ENCODE data around the gene TMEM129.
A peak's percentile ranks its signal among the peaks of the same experiment; 100 is the strongest.

The TMEM129 gene

DNA sequence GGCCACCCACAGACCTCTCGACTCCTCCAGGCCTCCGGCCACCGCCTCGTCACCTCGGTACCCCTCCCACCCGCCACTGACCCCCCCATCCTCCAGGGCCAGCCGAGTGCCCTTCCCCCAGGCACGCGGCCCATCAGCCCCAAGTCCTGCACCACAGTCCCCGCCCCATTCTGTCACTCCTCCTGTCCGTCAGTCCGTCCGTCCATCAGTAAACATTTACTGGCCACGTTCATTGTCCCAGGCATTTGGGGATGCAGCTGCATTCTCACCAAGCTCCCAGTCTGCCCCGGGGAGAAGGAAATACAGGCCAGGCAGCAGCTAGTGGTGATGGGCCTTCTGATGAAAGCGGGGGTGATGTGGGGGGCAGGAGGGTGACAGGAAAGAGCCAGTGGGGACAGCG is 36.7 kb upstream of the TMEM129 start:
- CTCF ChIA-PET, result interaction anchor here (1.5 kb wide), 1 partner anchor 10 kb away, joined by 3 read pairs; no protein-coding TSS in a partner anchor

DNA sequence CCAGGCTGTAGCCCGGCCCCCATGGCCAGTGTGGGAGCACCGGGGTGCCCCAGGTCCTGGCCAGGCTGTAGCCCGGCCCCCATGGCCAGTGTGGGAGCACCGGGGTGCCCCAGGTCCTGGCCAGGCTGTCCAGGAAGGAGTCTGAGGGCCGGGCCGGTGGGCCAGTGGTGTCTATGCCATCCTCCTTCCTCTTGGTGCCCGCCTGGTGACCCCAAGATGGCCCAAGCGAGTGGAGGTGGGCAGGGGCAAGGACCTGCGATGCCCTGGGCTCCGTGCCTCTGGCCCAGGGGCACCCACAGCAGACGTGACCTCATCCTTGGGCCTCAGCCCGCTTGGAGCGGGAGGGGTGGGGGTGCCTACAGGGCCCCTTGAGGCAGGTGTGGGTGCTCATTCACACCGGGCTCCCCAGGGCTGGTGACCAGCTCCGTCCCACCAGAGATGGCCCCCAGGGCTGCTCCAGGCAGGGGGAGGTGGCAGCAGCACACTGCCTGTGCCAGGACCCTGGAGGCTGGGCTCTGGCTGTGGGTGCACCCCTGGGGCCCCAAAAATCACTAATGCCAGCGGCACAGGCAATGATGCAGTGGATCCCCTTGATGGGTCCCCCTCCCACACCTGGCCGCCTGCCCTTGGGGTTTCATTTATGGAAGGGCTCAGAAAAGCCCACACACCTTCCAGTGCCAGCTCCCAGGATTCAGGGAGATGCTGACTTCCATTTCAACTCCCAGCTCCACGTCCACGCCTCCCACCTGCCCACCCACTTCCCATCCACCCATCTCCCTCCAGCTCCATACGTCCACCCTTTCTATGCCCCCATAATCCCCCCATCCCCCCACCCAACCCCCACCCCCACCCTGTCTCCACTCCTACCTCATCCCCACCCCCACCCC is 36.0 kb upstream of the TMEM129 start:
- H3K4me3 ChIP-seq (ENCODE audit: low read depth, low read length), result no peak overlapping the region
- H3K36me3 ChIP-seq (ENCODE audit: control insufficient read depth in 2 of 2, insufficient read depth in 1 of 2, low read length in 2 of 2), result no peaks in the 10 kb centered on the region
- ChIA-PET POLR2A (no interaction called here), CTCF (no interaction called here)
- H3K27ac ChIP-seq (ENCODE audit: extremely low read depth, low read depth, low read length), result no peak overlapping the region
- H3K4me1 ChIP-seq (ENCODE audit: control insufficient read depth, insufficient read depth, low read length), result no peaks in the 10 kb centered on the region
- no peak for TF ChIP-seq ZBTB7A (tag by site-specific recombination; IDR thresholded peaks at IDR 0.05; ENCODE audit: low read depth)
- TF ChIP-seq ZFHX2 (tag by site-specific recombination; conservative IDR thresholded peaks at IDR 0.05), result peak; percentile 72
- TF ChIP-seq, protein P1, sequence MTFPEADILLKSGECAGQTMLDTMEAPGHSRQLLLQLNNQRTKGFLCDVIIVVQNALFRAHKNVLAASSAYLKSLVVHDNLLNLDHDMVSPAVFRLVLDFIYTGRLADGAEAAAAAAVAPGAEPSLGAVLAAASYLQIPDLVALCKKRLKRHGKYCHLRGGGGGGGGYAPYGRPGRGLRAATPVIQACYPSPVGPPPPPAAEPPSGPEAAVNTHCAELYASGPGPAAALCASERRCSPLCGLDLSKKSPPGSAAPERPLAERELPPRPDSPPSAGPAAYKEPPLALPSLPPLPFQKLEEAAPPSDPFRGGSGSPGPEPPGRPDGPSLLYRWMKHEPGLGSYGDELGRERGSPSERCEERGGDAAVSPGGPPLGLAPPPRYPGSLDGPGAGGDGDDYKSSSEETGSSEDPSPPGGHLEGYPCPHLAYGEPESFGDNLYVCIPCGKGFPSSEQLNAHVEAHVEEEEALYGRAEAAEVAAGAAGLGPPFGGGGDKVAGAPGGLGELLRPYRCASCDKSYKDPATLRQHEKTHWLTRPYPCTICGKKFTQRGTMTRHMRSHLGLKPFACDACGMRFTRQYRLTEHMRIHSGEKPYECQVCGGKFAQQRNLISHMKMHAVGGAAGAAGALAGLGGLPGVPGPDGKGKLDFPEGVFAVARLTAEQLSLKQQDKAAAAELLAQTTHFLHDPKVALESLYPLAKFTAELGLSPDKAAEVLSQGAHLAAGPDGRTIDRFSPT (tag by site-specific recombination; IDR thresholded peaks at IDR 0.05), result peak; percentile 31; the same call in 1 of the 2 replicates
- peak; percentile 65; the same call in 1 of the 2 replicates for TF ChIP-seq EGR2 (tag by site-specific recombination; IDR thresholded peaks at IDR 0.05; ENCODE audit: low read depth)
- H3K9me3 ChIP-seq (ENCODE audit: control insufficient read depth, insufficient read depth, low read depth, low read length), result no peaks in the 10 kb centered on the region

More for the DNA sequence above, 36.7 kb upstream of the TMEM129 start:
- TF ChIP-seq BCL11A (tag by site-specific recombination; IDR thresholded peaks at IDR 0.05; ENCODE audit: low read depth) (no peak), ZNF311 (tag by site-specific recombination; IDR thresholded peaks at IDR 0.05; ENCODE audit: borderline replicate concordance) (no peak), ZNF707 (tag by site-specific recombination; IDR thresholded peaks at IDR 0.05) (no peak)
- TF ChIP-seq, protein P2, sequence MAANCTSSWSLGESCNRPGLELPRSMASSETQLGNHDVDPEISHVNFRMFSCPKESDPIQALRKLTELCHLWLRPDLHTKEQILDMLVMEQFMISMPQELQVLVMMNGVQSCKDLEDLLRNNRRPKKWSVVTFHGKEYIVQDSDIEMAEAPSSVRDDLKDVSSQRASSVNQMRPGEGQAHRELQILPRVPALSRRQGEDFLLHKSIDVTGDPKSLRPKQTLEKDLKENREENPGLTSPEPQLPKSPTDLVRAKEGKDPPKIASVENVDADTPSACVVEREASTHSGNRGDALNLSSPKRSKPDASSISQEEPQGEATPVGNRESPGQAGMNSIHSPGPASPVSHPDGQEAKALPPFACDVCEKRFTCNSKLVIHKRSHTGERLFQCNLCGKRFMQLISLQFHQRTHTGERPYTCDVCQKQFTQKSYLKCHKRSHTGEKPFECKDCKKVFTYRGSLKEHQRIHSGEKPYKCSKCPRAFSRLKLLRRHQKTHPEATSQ (tag by site-specific recombination; IDR thresholded peaks at IDR 0.05), result no peak
- no peaks in the 10 kb centered on the region for H3K4me1 ChIP-seq (ENCODE audit: control insufficient read depth, insufficient read depth, low read length)
- no peak overlapping the region for H3K4me3 ChIP-seq (ENCODE audit: low read depth, low read length)
- POLR2A ChIA-PET, result no interaction called here
- no peaks in the 10 kb centered on the region for H3K9me3 ChIP-seq (ENCODE audit: control insufficient read depth, insufficient read depth, low read depth, low read length)
- no peak overlapping the region for H3K27ac ChIP-seq (ENCODE audit: extremely low read depth, low read depth, low read length)
- H3K36me3 ChIP-seq (ENCODE audit: control insufficient read depth in 2 of 2, insufficient read depth in 1 of 2, low read length in 2 of 2), result no peaks in the 10 kb centered on the region

DNA sequence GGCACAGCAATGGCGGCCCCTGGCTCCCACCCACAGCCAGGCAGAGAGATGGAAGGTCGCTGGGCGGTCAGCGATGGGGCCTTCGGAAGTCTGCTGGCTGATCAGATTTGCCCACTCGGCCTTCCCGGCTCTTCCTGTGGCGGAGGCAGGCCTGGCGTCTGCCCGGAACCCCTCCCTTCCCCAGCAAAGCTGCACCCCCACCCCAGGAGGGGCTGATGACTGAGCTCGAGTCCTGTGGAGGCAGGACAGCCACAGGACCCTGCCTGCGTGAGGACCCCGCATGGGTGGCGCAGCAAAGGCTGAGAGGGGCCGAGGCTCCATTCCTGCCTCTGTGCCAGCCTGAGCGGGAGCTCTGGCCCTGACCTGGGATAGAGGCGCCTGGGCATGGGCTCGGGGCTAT is 35.0 kb upstream of the TMEM129 start:
- Histone ChIP-seq H3K4me3 (ENCODE audit: low read depth, low read length) (no peak overlapping the region), H3K36me3 (ENCODE audit: control insufficient read depth in 2 of 2, insufficient read depth in 1 of 2, low read length in 2 of 2) (no peaks in the 10 kb centered on the region), H3K27ac (ENCODE audit: extremely low read depth, low read depth, low read length) (no peak overlapping the region), H3K9me3 (ENCODE audit: control insufficient read depth, insufficient read depth, low read depth, low read length) (no peaks in the 10 kb centered on the region), H3K4me1 (ENCODE audit: control insufficient read depth, insufficient read depth, low read length) (no peaks in the 10 kb centered on the region)
- ChIA-PET POLR2A (no interaction called here), CTCF (no interaction called here)
- TF ChIP-seq ZNF354C (tag by site-specific recombination; IDR thresholded peaks at IDR 0.05; ENCODE audit: borderline replicate concordance, low read depth), result no peak
- TF ChIP-seq YY2 (tag by site-specific recombination; IDR thresholded peaks at IDR 0.05), result no peak
- no peak for TF ChIP-seq ZNF311 (tag by site-specific recombination; IDR thresholded peaks at IDR 0.05; ENCODE audit: borderline replicate concordance)
- TF ChIP-seq ZNF335 (tag by site-specific recombination; conservative IDR thresholded peaks at IDR 0.05), result 0 out of 2 replicates have a peak, but pooled peaks have one; percentile 6
- no peak for TF ChIP-seq ZFP41 (tag by site-specific recombination; IDR thresholded peaks at IDR 0.05; ENCODE audit: borderline replicate concordance)
- TF ChIP-seq, protein P3, sequence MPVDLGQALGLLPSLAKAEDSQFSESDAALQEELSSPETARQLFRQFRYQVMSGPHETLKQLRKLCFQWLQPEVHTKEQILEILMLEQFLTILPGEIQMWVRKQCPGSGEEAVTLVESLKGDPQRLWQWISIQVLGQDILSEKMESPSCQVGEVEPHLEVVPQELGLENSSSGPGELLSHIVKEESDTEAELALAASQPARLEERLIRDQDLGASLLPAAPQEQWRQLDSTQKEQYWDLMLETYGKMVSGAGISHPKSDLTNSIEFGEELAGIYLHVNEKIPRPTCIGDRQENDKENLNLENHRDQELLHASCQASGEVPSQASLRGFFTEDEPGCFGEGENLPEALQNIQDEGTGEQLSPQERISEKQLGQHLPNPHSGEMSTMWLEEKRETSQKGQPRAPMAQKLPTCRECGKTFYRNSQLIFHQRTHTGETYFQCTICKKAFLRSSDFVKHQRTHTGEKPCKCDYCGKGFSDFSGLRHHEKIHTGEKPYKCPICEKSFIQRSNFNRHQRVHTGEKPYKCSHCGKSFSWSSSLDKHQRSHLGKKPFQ (tag by site-specific recombination; IDR thresholded peaks at IDR 0.05), result no peak
